Cardiac fibroblast (primary cell): ENCODE measurements around the gene NLRC5.

Experiments
- DNase-seq, 2 donors: peaks; one replicate each; pipeline versions ENCODE4 v3.0.0 to v3.0.0-alpha.2; 2010; ENCODE audit warnings: low read depth in 2 of 2
- H3K4me3 ChIP-seq, 2 donors: replicated peaks in 1 of 2; 1 replicate in 1 of 2; 2 replicates in 1 of 2; pipeline ENCODE4 v1.5.1; 2011; ENCODE audit warnings: low read depth in 2 of 2, low read length in 2 of 2, mild to moderate bottlenecking in 2 of 2, moderate library complexity in 1 of 2
- CTCF ChIP-seq: IDR thresholded peaks from one replicate; pipeline ENCODE4 v1.5.1; 2011; ENCODE audit warnings: low read depth, mild to moderate bottlenecking, low read length, inconsistent platforms

The NLRC5 gene

GRCh38 chr16:57100445-57100844 is 111.1 kb downstream of the NLRC5 start:
- DNase-seq, result no peak
- no peak for TF ChIP-seq CTCF
- no peak overlapping the region for H3K4me3 ChIP-seq

GRCh38 chr16:57102888-57103851 is 113.8 kb downstream of the NLRC5 start:
- no peak for TF ChIP-seq CTCF
- DNase-seq, result no peak
- H3K4me3 ChIP-seq, result no peak overlapping the region

- no peak overlapping the region for H3K4me3 ChIP-seq
- no peak for TF ChIP-seq CTCF
- DNase-seq, result no peak
Observed at GRCh38 chr16:57104706-57105105, 115.3 kb downstream of the NLRC5 start.

- H3K4me3 ChIP-seq, result no peak overlapping the region
- no peak for TF ChIP-seq CTCF
- DNase-seq, result no peak
Observed at GRCh38 chr16:57105184-57105583, 115.8 kb downstream of the NLRC5 start.

GRCh38 chr16:57106767-57107166 is 117.4 kb downstream of the NLRC5 start:
- no peak for TF ChIP-seq CTCF
- DNase-seq, result peak in 1 of 2 donors; percentile 29
- no peak overlapping the region for H3K4me3 ChIP-seq

- no peak for TF ChIP-seq CTCF
- DNase-seq, result no peak
- no peak overlapping the region for H3K4me3 ChIP-seq
Observed at GRCh38 chr16:57107321-57107922, 118.1 kb downstream of the NLRC5 start.
